ENCODE measurements around the gene IFT27. TPM values are rescaled to one million over a fixed set of nuclear protein-coding genes. Genes with fewer than 3 reads are reported as not detected.

IFT27 gene
- total and polyA plus RNA-seq, 2 of the 4 experiments (the other 2 are of a cell fraction): 14.5 to 26.9 TPM

- Histone ChIP-seq H3K4me2 (ENCODE audit: low read depth, low read length) (no peak overlapping the region), H3K56ac (ENCODE audit: extremely low read depth, insufficient read depth, low read length) (no peak overlapping the region), H3K27ac (ENCODE audit: insufficient read depth, low read length) (no peak overlapping the region), H3K36me3 (ENCODE audit: control insufficient read depth, insufficient read depth, low read length) (no peaks in the 10 kb centered on the region), H2AFZ (replicated peaks; ENCODE audit: low read length, poor library complexity) (no peak overlapping the region), H3K4me1 (ENCODE audit: control insufficient read depth, insufficient read depth, low read length) (no peaks in the 10 kb centered on the region), H3K14ac (replicated peaks; ENCODE audit: low read depth, low read length) (no peak overlapping the region), H3K9me3 (ENCODE audit: control insufficient read depth, insufficient read depth, low read length) (peaks cover 4% of the 10 kb centered on the region; the same call in 1 of the 2 replicates), H4K5ac (ENCODE audit: low read depth, low read length) (no peak overlapping the region), H4K8ac (ENCODE audit: low read depth in 2 of 2, low read length in 2 of 2) (no peak overlapping the region), H3K4me3 (ENCODE audit: insufficient read depth, low read depth, low read length) (no peak overlapping the region), H2BK5ac (ENCODE audit: low read depth, low read length, poor library complexity, severe bottlenecking) (no peak overlapping the region), H2BK15ac (ENCODE audit: low read depth, low read length) (no peak overlapping the region), H3K27me3 (ENCODE audit: control insufficient read depth, insufficient read depth, low read length) (peaks cover 13% of the 10 kb centered on the region), H2AK9ac (replicated peaks; ENCODE audit: low read depth, low read length, poor library complexity) (no peak overlapping the region), H3K9ac (ENCODE audit: low read depth, low read length) (no peak overlapping the region), H3K23ac (ENCODE audit: low read depth, low read length) (no peak overlapping the region), H4K20me1 (ENCODE audit: insufficient read depth, low read length) (no peaks in the 10 kb centered on the region), H3K18ac (ENCODE audit: low read depth, low read length) (no peak overlapping the region), H3K79me1 (ENCODE audit: low read depth in 1 of 2, low read length in 2 of 2) (no peaks in the 10 kb centered on the region), H3K9me1 (ENCODE audit: insufficient read depth, low read length) (no peaks in the 10 kb centered on the region), H2AK5ac (ENCODE audit: low read depth, low read length) (no peak overlapping the region), H3K4ac (ENCODE audit: low read depth, low read length) (no peak overlapping the region), H2BK120ac (ENCODE audit: low read depth, low read length) (no peak overlapping the region), H4K91ac (ENCODE audit: insufficient read depth, low read depth, low read length) (no peak overlapping the region), H2BK20ac (ENCODE audit: low read depth, low read length) (no peak overlapping the region)
- TF ChIP-seq CEBPB (IDR thresholded peaks at IDR 0.05; ENCODE audit: low read depth, low read length) (no peak), MAZ (IDR thresholded peaks at IDR 0.05; ENCODE audit: borderline replicate concordance, low read depth, low read length) (no peak), RAD21 (IDR thresholded peaks at IDR 0.05; ENCODE audit: low read length) (no peak), FOS (IDR thresholded peaks at IDR 0.05; ENCODE audit: low read depth, low read length) (no peak), MXI1 (IDR thresholded peaks at IDR 0.05; ENCODE audit: borderline replicate concordance, low read depth, low read length) (no peak), CHD1 (IDR thresholded peaks at IDR 0.05; ENCODE audit: low read depth, low read length) (no peak), RFX5 (IDR thresholded peaks at IDR 0.05; ENCODE audit: low read depth, low read length) (no peak), RCOR1 (IDR thresholded peaks at IDR 0.05; ENCODE audit: insufficient replicate concordance, low read length) (no peak), USF2 (IDR thresholded peaks at IDR 0.05; ENCODE audit: low read depth, low read length) (no peak), NFE2L2 (IDR thresholded peaks at IDR 0.05; ENCODE audit: low read depth, low read length) (no peak), POLR2A (IDR thresholded peaks at IDR 0.05; ENCODE audit: low read depth, low read length) (no peak), SMC3 (IDR thresholded peaks at IDR 0.05; ENCODE audit: low read depth, low read length) (no peak), BHLHE40 (IDR thresholded peaks at IDR 0.05; ENCODE audit: low read depth, low read length) (no peak), MAFK (IDR thresholded peaks at IDR 0.05; ENCODE audit: low read depth, low read length) (no peak)
- TF ChIP-seq, protein P1, sequence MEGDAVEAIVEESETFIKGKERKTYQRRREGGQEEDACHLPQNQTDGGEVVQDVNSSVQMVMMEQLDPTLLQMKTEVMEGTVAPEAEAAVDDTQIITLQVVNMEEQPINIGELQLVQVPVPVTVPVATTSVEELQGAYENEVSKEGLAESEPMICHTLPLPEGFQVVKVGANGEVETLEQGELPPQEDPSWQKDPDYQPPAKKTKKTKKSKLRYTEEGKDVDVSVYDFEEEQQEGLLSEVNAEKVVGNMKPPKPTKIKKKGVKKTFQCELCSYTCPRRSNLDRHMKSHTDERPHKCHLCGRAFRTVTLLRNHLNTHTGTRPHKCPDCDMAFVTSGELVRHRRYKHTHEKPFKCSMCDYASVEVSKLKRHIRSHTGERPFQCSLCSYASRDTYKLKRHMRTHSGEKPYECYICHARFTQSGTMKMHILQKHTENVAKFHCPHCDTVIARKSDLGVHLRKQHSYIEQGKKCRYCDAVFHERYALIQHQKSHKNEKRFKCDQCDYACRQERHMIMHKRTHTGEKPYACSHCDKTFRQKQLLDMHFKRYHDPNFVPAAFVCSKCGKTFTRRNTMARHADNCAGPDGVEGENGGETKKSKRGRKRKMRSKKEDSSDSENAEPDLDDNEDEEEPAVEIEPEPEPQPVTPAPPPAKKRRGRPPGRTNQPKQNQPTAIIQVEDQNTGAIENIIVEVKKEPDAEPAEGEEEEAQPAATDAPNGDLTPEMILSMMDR (conservative IDR thresholded peaks at IDR 0.05; ENCODE audit: low read depth, low read length): no peak
- TF ChIP-seq, protein P2, sequence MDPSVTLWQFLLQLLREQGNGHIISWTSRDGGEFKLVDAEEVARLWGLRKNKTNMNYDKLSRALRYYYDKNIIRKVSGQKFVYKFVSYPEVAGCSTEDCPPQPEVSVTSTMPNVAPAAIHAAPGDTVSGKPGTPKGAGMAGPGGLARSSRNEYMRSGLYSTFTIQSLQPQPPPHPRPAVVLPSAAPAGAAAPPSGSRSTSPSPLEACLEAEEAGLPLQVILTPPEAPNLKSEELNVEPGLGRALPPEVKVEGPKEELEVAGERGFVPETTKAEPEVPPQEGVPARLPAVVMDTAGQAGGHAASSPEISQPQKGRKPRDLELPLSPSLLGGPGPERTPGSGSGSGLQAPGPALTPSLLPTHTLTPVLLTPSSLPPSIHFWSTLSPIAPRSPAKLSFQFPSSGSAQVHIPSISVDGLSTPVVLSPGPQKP (IDR thresholded peaks at IDR 0.05; ENCODE audit: borderline replicate concordance, low read depth, low read length): no peak
- ChIA-PET POLR2A (ENCODE audit: unreplicated experiment) (no interaction called here), CTCF (interaction anchor here (0.6 kb wide), 1 partner anchor 119 kb away, joined by 3 read pairs; no protein-coding TSS in a partner anchor)
- BruUV-seq (replicated peaks): no TSS peak
- no CpG with 5 or more reads among the region's 10 CpGs for WGBS, 2 experiments (ENCODE audit: extremely low coverage in 2 of 2, insufficient read length in 1 of 2)
- intact Hi-C loops (cut with micrococcal nuclease): no loop called here
- no peak for ATAC-seq (ENCODE audit: low read depth)
- dilution Hi-C loops (cut with HindIII; ENCODE audit: low sequenced_read_pairs, unreplicated experiment): no loop called here
- DNase-seq: no peak
- in situ Hi-C loops (cut with MboI; ENCODE audit: low sequenced_read_pairs): no loop called here
Measured at GRCh38 chr22:36736701-36737320, 39.1 kb downstream of the IFT27 start.

Data from IMR-90 (cell line).